ENCODE data around the gene LBX2.
A peak's percentile ranks its signal among the peaks of the same experiment; 100 is the strongest.

Gene LBX2

GRCh38 chr2:74533464-74533863 is 34.1 kb upstream of the LBX2 start:
- no peak for DNase-seq (ENCODE audit: low read depth)
- Histone ChIP-seq H3K4me1 (ENCODE audit: control insufficient read depth, insufficient read depth, low read length) (peaks cover 19% of the 10 kb centered on the region), H3K9me3 (ENCODE audit: control insufficient read depth, low read length) (no peaks in the 10 kb centered on the region), H3K27me3 (replicated peaks; ENCODE audit: control insufficient read depth, insufficient read depth, low read length) (no peaks in the 10 kb centered on the region), H3K9ac (ENCODE audit: low read length) (no peak overlapping the region), H3K36me3 (ENCODE audit: control insufficient read depth, insufficient read depth, low read length, severe bottlenecking) (peaks cover 14% of the 10 kb centered on the region), H3K4me3 (ENCODE audit: low read length) (no peak overlapping the region)

GRCh38 chr2:74532222-74532621 is 32.8 kb upstream of the LBX2 start:
- H3K4me3 ChIP-seq (ENCODE audit: low read length) = no peak overlapping the region
- H3K36me3 ChIP-seq (ENCODE audit: control insufficient read depth, insufficient read depth, low read length, severe bottlenecking) = peaks cover 21% of the 10 kb centered on the region
- H3K9ac ChIP-seq (ENCODE audit: low read length) = peak overlapping the region; percentile 99
- no peaks in the 10 kb centered on the region for H3K9me3 ChIP-seq (ENCODE audit: control insufficient read depth, low read length)
- peaks cover 27% of the 10 kb centered on the region for H3K4me1 ChIP-seq (ENCODE audit: control insufficient read depth, insufficient read depth, low read length)
- H3K27me3 ChIP-seq (replicated peaks; ENCODE audit: control insufficient read depth, insufficient read depth, low read length) = no peaks in the 10 kb centered on the region
- DNase-seq (ENCODE audit: low read depth) = peak; percentile 62

- peaks cover 27% of the 10 kb centered on the region for H3K36me3 ChIP-seq (ENCODE audit: control insufficient read depth, insufficient read depth, low read length, severe bottlenecking)
- peak overlapping the region; percentile 99 for H3K9ac ChIP-seq (ENCODE audit: low read length)
- no peaks in the 10 kb centered on the region for H3K9me3 ChIP-seq (ENCODE audit: control insufficient read depth, low read length)
- DNase-seq (ENCODE audit: low read depth) = no peak
- peaks cover 27% of the 10 kb centered on the region for H3K4me1 ChIP-seq (ENCODE audit: control insufficient read depth, insufficient read depth, low read length)
- no peaks in the 10 kb centered on the region for H3K27me3 ChIP-seq (replicated peaks; ENCODE audit: control insufficient read depth, insufficient read depth, low read length)
- no peak overlapping the region for H3K4me3 ChIP-seq (ENCODE audit: low read length)
These were observed 32.3 kb upstream of the LBX2 start for GRCh38 chr2:74531666-74532065.

GRCh38 chr2:74530239-74531187 is 31.1 kb upstream of the LBX2 start:
- no peaks in the 10 kb centered on the region for H3K9me3 ChIP-seq (ENCODE audit: control insufficient read depth, low read length)
- peak overlapping the region; percentile 99 for H3K9ac ChIP-seq (ENCODE audit: low read length)
- peaks cover 27% of the 10 kb centered on the region for H3K4me1 ChIP-seq (ENCODE audit: control insufficient read depth, insufficient read depth, low read length)
- peaks cover 37% of the 10 kb centered on the region for H3K36me3 ChIP-seq (ENCODE audit: control insufficient read depth, insufficient read depth, low read length, severe bottlenecking)
- peak; percentile 63 for DNase-seq (ENCODE audit: low read depth)
- H3K27me3 ChIP-seq (replicated peaks; ENCODE audit: control insufficient read depth, insufficient read depth, low read length) = no peaks in the 10 kb centered on the region
- peak overlapping the region; percentile 98 for H3K4me3 ChIP-seq (ENCODE audit: low read length)

GRCh38 chr2:74529357-74530238 is 30.2 kb upstream of the LBX2 start, which contains the start of the genes AUP1 and HTRA2:
TSS of gene AUP1 (minus strand) at chr2:74529706. CDS start at chr2:74529629, 77 bp downstream.
TSS of gene HTRA2 (plus strand) at chr2:74529933. CDS start at chr2:74530007, 74 bp downstream.
- peak within 1 kb of the TSS; percentile 98 for H3K4me3 ChIP-seq (ENCODE audit: low read length)
- H3K9ac ChIP-seq (ENCODE audit: low read length) = peak within 1 kb of the TSS; percentile 99
- peaks cover 37% of the 10 kb centered on the region for H3K36me3 ChIP-seq (ENCODE audit: control insufficient read depth, insufficient read depth, low read length, severe bottlenecking)
- DNase-seq (ENCODE audit: low read depth) = peak; percentile 100
- no peaks in the 10 kb centered on the region for H3K9me3 ChIP-seq (ENCODE audit: control insufficient read depth, low read length)
- H3K27me3 ChIP-seq (replicated peaks; ENCODE audit: control insufficient read depth, insufficient read depth, low read length) = no peaks in the 10 kb centered on the region
- H3K4me1 ChIP-seq (ENCODE audit: control insufficient read depth, insufficient read depth, low read length) = peaks cover 27% of the 10 kb centered on the region

GRCh38 chr2:74528600-74529356 is 29.4 kb upstream of the LBX2 start:
- H3K9ac ChIP-seq (ENCODE audit: low read length) = peak overlapping the region; percentile 99
- peak overlapping the region; percentile 98 for H3K4me3 ChIP-seq (ENCODE audit: low read length)
- no peaks in the 10 kb centered on the region for H3K27me3 ChIP-seq (replicated peaks; ENCODE audit: control insufficient read depth, insufficient read depth, low read length)
- DNase-seq (ENCODE audit: low read depth) = no peak
- peaks cover 37% of the 10 kb centered on the region for H3K36me3 ChIP-seq (ENCODE audit: control insufficient read depth, insufficient read depth, low read length, severe bottlenecking)
- no peaks in the 10 kb centered on the region for H3K9me3 ChIP-seq (ENCODE audit: control insufficient read depth, low read length)
- peaks cover 27% of the 10 kb centered on the region for H3K4me1 ChIP-seq (ENCODE audit: control insufficient read depth, insufficient read depth, low read length)

GRCh38 chr2:74527741-74528140 is 28.3 kb upstream of the LBX2 start:
- DNase-seq (ENCODE audit: low read depth) = no peak
- H3K9ac ChIP-seq (ENCODE audit: low read length) = no peak overlapping the region
- peak overlapping the region; percentile 98 for H3K4me3 ChIP-seq (ENCODE audit: low read length)
- no peaks in the 10 kb centered on the region for H3K9me3 ChIP-seq (ENCODE audit: control insufficient read depth, low read length)
- H3K27me3 ChIP-seq (replicated peaks; ENCODE audit: control insufficient read depth, insufficient read depth, low read length) = peaks cover 5% of the 10 kb centered on the region
- peaks cover 28% of the 10 kb centered on the region for H3K36me3 ChIP-seq (ENCODE audit: control insufficient read depth, insufficient read depth, low read length, severe bottlenecking)
- H3K4me1 ChIP-seq (ENCODE audit: control insufficient read depth, insufficient read depth, low read length) = peaks cover 27% of the 10 kb centered on the region

GRCh38 chr2:74526649-74527230 is 27.3 kb upstream of the LBX2 start:
- no peak overlapping the region for H3K9ac ChIP-seq (ENCODE audit: low read length)
- H3K4me1 ChIP-seq (ENCODE audit: control insufficient read depth, insufficient read depth, low read length) = peaks cover 24% of the 10 kb centered on the region
- no peaks in the 10 kb centered on the region for H3K9me3 ChIP-seq (ENCODE audit: control insufficient read depth, low read length)
- H3K27me3 ChIP-seq (replicated peaks; ENCODE audit: control insufficient read depth, insufficient read depth, low read length) = peaks cover 14% of the 10 kb centered on the region
- no peak overlapping the region for H3K4me3 ChIP-seq (ENCODE audit: low read length)
- peaks cover 23% of the 10 kb centered on the region for H3K36me3 ChIP-seq (ENCODE audit: control insufficient read depth, insufficient read depth, low read length, severe bottlenecking)
- DNase-seq (ENCODE audit: low read depth) = no peak

GRCh38 chr2:74525717-74526648 is 26.6 kb upstream of the LBX2 start, which contains the start of gene DQX1:
TSS of gene DQX1 (minus strand) at chr2:74526231. CDS start at chr2:74525729, 502 bp downstream.
- H3K36me3 ChIP-seq (ENCODE audit: control insufficient read depth, insufficient read depth, low read length, severe bottlenecking) = peaks cover 23% of the 10 kb centered on the region
- H3K9ac ChIP-seq (ENCODE audit: low read length) = no peak within 1 kb of the TSS
- peaks cover 19% of the 10 kb centered on the region for H3K27me3 ChIP-seq (replicated peaks; ENCODE audit: control insufficient read depth, insufficient read depth, low read length)
- H3K4me1 ChIP-seq (ENCODE audit: control insufficient read depth, insufficient read depth, low read length) = peaks cover 17% of the 10 kb centered on the region
- H3K9me3 ChIP-seq (ENCODE audit: control insufficient read depth, low read length) = no peaks in the 10 kb centered on the region
- DNase-seq (ENCODE audit: low read depth) = no peak
- H3K4me3 ChIP-seq (ENCODE audit: low read length) = no peak within 1 kb of the TSS

All from adipocyte (in vitro differentiated cells).